HepG2 (cell line): Measurements from ENCODE around the gene HDAC4. TPM values are rescaled to one million over a fixed set of nuclear protein-coding genes. Genes with fewer than 3 reads are reported as not detected.

Experiments used
- ATAC-seq: fragments of 200-7000 bp; cut with Tn5 transposase; 3 replicates; pipeline ENCODE4 v1.9.1; 2020; ENCODE audit warnings: mild to moderate bottlenecking, moderate library complexity
- BruUV-seq: library from RNA; stranded (reverse); fragments of 400-500 nt; replicated peaks from 2 replicates; lab custom pipeline; 2021; lab: Mats Ljungman, UMichigan
- CTCF ChIA-PET: fragments of 300-600 bp; formaldehyde crosslinking; extraction: SDS; loops from one replicate; lab custom pipeline; 2021; ENCODE audit warnings: low total read pairs, inconsistent platforms, low intra/inter-chr PET ratio; lab: Yijun Ruan, JAX
- POLR2A ChIA-PET: fragments of 350-600 bp; sonication (Branson Sonifier 250); formaldehyde crosslinking; loops from one replicate; lab custom pipeline; 2020; ENCODE audit warnings: antibody characterized with exemption, inconsistent platforms; lab: Yijun Ruan, JAX
- DNase-seq: peaks from one replicate; pipeline ENCODE4 v3.0.0-alpha.2; 2015; ENCODE audit warnings: low spot score
- FAIRE-seq: peaks from 3 replicates; lab custom pipeline; 2011; peaks lifted over from hg19 to GRCh38; lab: Jason Lieb, UNC
- H2AFZ ChIP-seq: one replicate; pipeline ENCODE4 v1.6.1; 2011; ENCODE audit warnings: low read length, inconsistent platforms
- H3K27ac ChIP-seq: fragments of 300-600 bp; 3 replicates; pipeline ENCODE4 v1.8.0; 2011; ENCODE audit warnings: mixed run types, mild to moderate bottlenecking, mixed read lengths, low read length, inconsistent platforms; ENCODE audit not compliant: insufficient read depth; ENCODE audit errors: extremely low read length
- H3K27me3 ChIP-seq, 2 experiments: fragments of 200-600 bp in 1 of 2; 2 replicates in 1 of 2; 3 replicates in 1 of 2; pipeline versions ENCODE4 v1.6.0 to v1.8.0; 2011; ENCODE audit warnings: low read length in 2 of 2, mild to moderate bottlenecking in 2 of 2, moderate library complexity in 2 of 2, inconsistent platforms in 1 of 2; ENCODE audit not compliant: insufficient read depth in 2 of 2, control insufficient read depth in 1 of 2
- H3K36me3 ChIP-seq, 2 experiments: fragments of 200-600 bp in 1 of 2; replicated peaks in 1 of 2; 2 replicates in 1 of 2; 3 replicates in 1 of 2; pipeline versions ENCODE4 v1.5.1 to v1.8.0; 2011; ENCODE audit warnings: low read length in 2 of 2, inconsistent platforms in 1 of 2; ENCODE audit not compliant: insufficient read depth in 2 of 2, control insufficient read depth in 1 of 2
- H3K4me1 ChIP-seq: 2 replicates; pipeline ENCODE4 v1.5.1; 2012; ENCODE audit warnings: low read length, inconsistent platforms; ENCODE audit not compliant: insufficient read depth
- H3K4me2 ChIP-seq: 2 replicates; pipeline ENCODE4 v1.6.0; 2011; ENCODE audit warnings: low read depth, low read length, inconsistent platforms
- H3K4me3 ChIP-seq, 3 experiments: fragments of 200-600 bp in 1 of 3; sonication (generic), shearing (Covaris generic) in 1 of 3; replicated peaks in 1 of 3; 2 replicates each; pipeline ENCODE4 v1.5.1; 2011 to 2016; ENCODE audit warnings: low read length in 3 of 3, inconsistent platforms in 2 of 3, low read depth in 2 of 3, mild to moderate bottlenecking in 2 of 3, control low read depth in 1 of 3, mixed read lengths in 1 of 3; ENCODE audit not compliant: insufficient read depth in 1 of 3
- H3K79me2 ChIP-seq: one replicate; pipeline ENCODE4 v1.6.1; 2011; ENCODE audit warnings: low read length, inconsistent platforms; ENCODE audit not compliant: insufficient read depth
- H3K9ac ChIP-seq: 2 replicates; pipeline ENCODE4 v1.6.0; 2011; ENCODE audit warnings: mild to moderate bottlenecking, low read depth, low read length, inconsistent platforms; ENCODE audit not compliant: insufficient read depth
- H3K9me3 ChIP-seq: 2 replicates; pipeline ENCODE4 v1.5.1; 2012; ENCODE audit warnings: mild to moderate bottlenecking, low read length
- H4K20me1 ChIP-seq: 2 replicates; pipeline ENCODE4 v1.6.0; 2011; ENCODE audit warnings: inconsistent platforms, mild to moderate bottlenecking, low read length, moderate library complexity; ENCODE audit not compliant: insufficient read depth
- BCLAF1 ChIP-seq: fragments of 450-650 bp; IDR thresholded peaks from 2 replicates; pipeline ENCODE4 v1.6.1; 2017; ENCODE audit warnings: mild to moderate bottlenecking
- MAF1 ChIP-seq: sonication (generic); formaldehyde crosslinking; IDR thresholded peaks from 2 replicates; pipeline ENCODE4 v1.5.0; 2020; ENCODE audit warnings: missing genetic modification reagents, borderline replicate concordance
- SUZ12 ChIP-seq: fragments of 150-350 bp; IDR thresholded peaks from 2 replicates; pipeline ENCODE4 v1.6.1; 2014; ENCODE audit warnings: low read depth, low read length
- ZBTB7B ChIP-seq: sonication (generic); formaldehyde crosslinking; IDR thresholded peaks from 2 replicates; pipeline ENCODE4 v1.4.0; 2020; ENCODE audit warnings: missing genetic modification reagents
- ZNF569 ChIP-seq: sonication (generic); formaldehyde crosslinking; IDR thresholded peaks from 2 replicates; pipeline ENCODE4 v1.5.0; 2020; ENCODE audit warnings: mild to moderate bottlenecking, missing genetic modification reagents, moderate library complexity, borderline replicate concordance
- ZNF776 ChIP-seq: sonication (generic); formaldehyde crosslinking; IDR thresholded peaks from 2 replicates; pipeline ENCODE4 v1.4.0; 2020; ENCODE audit warnings: mild to moderate bottlenecking, missing genetic modification reagents
- WGBS: methylation state at CpG from one replicate; pipeline ENCODE4 v1.1.6; 2017; ENCODE audit warnings: low lambda C conversion rate; 5-methylcytosine and 5-hydroxymethylcytosine counted together
- in situ Hi-C: cut with HindIII; loops from 2 replicates; pipeline ENCODE4 v1.10.0; 2017; ENCODE audit warnings: low pct_unique_long_range_greater_than_20kb; ENCODE audit not compliant: extremely low pct_ligation_motif_present
- intact Hi-C: fragments of 100-400 bp; cut with micrococcal nuclease; formaldehyde crosslinking; loops from one replicate; pipeline ENCODE4 v1.10.0; 2022; ENCODE audit not compliant: unreplicated experiment
- polyA plus RNA-seq, 8 experiments: library from polyadenylated mRNA; depleted of rRNA in 3 of 8; stranded (reverse) in 7 of 8; unstranded in 1 of 8; fragments of >200 nt; fragmentation: Illumina TruSeq in 4 of 8; extraction: Trizol in 4 of 8; gene quantifications; 2 replicates each; pipeline versions ENCODE4 v1.2.1 to v1.2.3, GENCODE V29; 2011 to 2016; ENCODE audit warnings: low read depth in 4 of 8, missing spikeins in 1 of 8, mixed read lengths in 1 of 8; ENCODE audit not compliant: insufficient read depth in 1 of 8
- total RNA-seq, 5 experiments: library from RNA; depleted of rRNA; stranded (reverse); fragments of >200 nt; fragmentation: Illumina TruSeq; extraction: Trizol; gene quantifications; 2 replicates each; pipeline ENCODE4 v1.2.3, GENCODE V29; 2016; ENCODE audit warnings: low read depth in 1 of 5

Gene HDAC4
- total and polyA plus RNA-seq, 2 of the 13 experiments (the other 11 are each of a cell fraction or from before 2014, with no cell fraction given) = 10.1 to 11.5 TPM

- FAIRE-seq (no peak), DNase-seq (no peak), ATAC-seq (no peak)
- Histone ChIP-seq H3K9ac (no peak overlapping the region), H3K4me1 (no peaks in the 10 kb centered on the region), H3K4me3 (no peak overlapping the region), H4K20me1 (peaks cover 2% of the 10 kb centered on the region; the same call in 1 of the 2 replicates), H2AFZ (no peak overlapping the region), H3K27ac (no peak overlapping the region), H3K79me2 (no peaks in the 10 kb centered on the region), H3K36me3 (no peaks in the 10 kb centered on the region), H3K9me3 (no peaks in the 10 kb centered on the region), H3K4me2 (no peak overlapping the region), H3K27me3 (peaks cover 15 to 77% of the 10 kb centered on the region in 2 experiments)
- ChIA-PET CTCF (no interaction called here), POLR2A (no interaction called here)
- TF ChIP-seq ZBTB7B (CRISPR knock-in tag) = no peak
- TF ChIP-seq ZNF569 = no peak
- TF ChIP-seq SUZ12 = no peak
- intact Hi-C loops = no loop called here
- WGBS = 32% methylated on average over 6 of the region's 6 CpGs
- no TSS peak for BruUV-seq
- in situ Hi-C loops = no loop called here
These were observed 387.2 kb downstream of the HDAC4 start for GRCh38 chr2:239013678-239013976.

- no peaks in the 10 kb centered on the region for H3K9me3 ChIP-seq
- FAIRE-seq (no peak), DNase-seq (no peak)
- peaks cover 2% of the 10 kb centered on the region; the same call in 1 of the 2 replicates for H4K20me1 ChIP-seq
- H3K4me2 ChIP-seq = no peak overlapping the region
- H2AFZ ChIP-seq = no peak overlapping the region
- peaks cover 14 to 78% of the 10 kb centered on the region in 2 experiments for H3K27me3 ChIP-seq
- no peaks in the 10 kb centered on the region for H3K4me1 ChIP-seq
- H3K9ac ChIP-seq = no peak overlapping the region
- intact Hi-C loops (no loop called here), in situ Hi-C loops (no loop called here)
- no peaks in the 10 kb centered on the region for H3K79me2 ChIP-seq
- no peak overlapping the region for H3K4me3 ChIP-seq
- ChIA-PET CTCF (no interaction called here), POLR2A (no interaction called here)
- 0% methylated on average over 7 of the region's 13 CpGs for WGBS
- no peak for TF ChIP-seq ZNF776
- TF ChIP-seq BCLAF1 = no peak
- no peak for TF ChIP-seq MAF1 (CRISPR knock-in tag)
- TF ChIP-seq, all 625 proteins: peak for 0
- H3K27ac ChIP-seq = no peak overlapping the region
- ATAC-seq = no peak
- BruUV-seq = no TSS peak
- no peaks in the 10 kb centered on the region for H3K36me3 ChIP-seq
These were observed 387.7 kb downstream of the HDAC4 start for GRCh38 chr2:239012936-239013677.
